ENCODE results near the gene FKBP2. TPM values are rescaled to one million over a fixed set of nuclear protein-coding genes. Genes with fewer than 3 reads are reported as not detected.

The FKBP2 gene
- total RNA-seq, 4 donors from 2014 or later, result 47.7 to 70.3 (median 56.4) TPM

GRCh38 chr11:64224151-64224890 is 16.6 kb upstream of the FKBP2 start:
- DNase-seq (ENCODE audit: low spot score in 2 of 2), result peak in 1 of 2 donors; percentile 84

GRCh38 chr11:64224891-64225607 is 15.8 kb upstream of the FKBP2 start:
- 56 to 69% methylated on average over 16 to 21 of the region's 22 CpGs for WGBS, 2 donors
- DNase-seq (ENCODE audit: low spot score in 2 of 2), result peak in 1 of 2 donors; percentile 83
- TF ChIP-seq POLR2A (IDR thresholded peaks at IDR 0.05) (no peak), CTCF (IDR thresholded peaks at IDR 0.05) (no peak)
- intact Hi-C loops (cut with DNase I; ENCODE audit: low total_unique reads), result no loop called here
- H3K4me3 ChIP-seq (ENCODE audit: low read depth, poor library complexity, severe bottlenecking), result peak overlapping the region; percentile 72

More at GRCh38 chr11:64224151-64224890, 16.6 kb upstream of the FKBP2 start:
- intact Hi-C loops (cut with DNase I; ENCODE audit: low total_unique reads), result no loop called here
- WGBS, 2 donors, result 80 to 84% methylated on average over 16 to 17 of the region's 17 CpGs
- TF ChIP-seq CTCF (IDR thresholded peaks at IDR 0.05) (no peak), POLR2A (IDR thresholded peaks at IDR 0.05) (no peak)
- no peak overlapping the region for H3K4me3 ChIP-seq (ENCODE audit: low read depth, poor library complexity, severe bottlenecking)

- TF ChIP-seq POLR2A (IDR thresholded peaks at IDR 0.05) (peak in 1 of 2 donors; percentile 57), CTCF (IDR thresholded peaks at IDR 0.05) (no peak)
Observed at GRCh38 chr11:64225608-64226506, 15.0 kb upstream of the FKBP2 start, which contains the start of the genes NUDT22 and TRPT1. Gene NUDT22, plus strand, starts transcription at chr11:64226274. Its CDS starts 379 bp downstream, at chr11:64226653. Gene TRPT1, minus strand, starts transcription at chr11:64226186. Its CDS starts 326 bp downstream, at chr11:64225860.

GRCh38 chr11:64226507-64227051 is 14.3 kb upstream of the FKBP2 start:
- intact Hi-C loops (cut with DNase I; ENCODE audit: low total_unique reads), result no loop called here
- peak overlapping the region; percentile 72 for H3K4me3 ChIP-seq (ENCODE audit: low read depth, poor library complexity, severe bottlenecking)
- 0 to 1% methylated on average over 4 to 20 of the region's 26 CpGs for WGBS, 2 donors
- no peak for TF ChIP-seq CTCF (IDR thresholded peaks at IDR 0.05)
- TF ChIP-seq POLR2A (IDR thresholded peaks at IDR 0.05), result no peak
- DNase-seq (ENCODE audit: low spot score in 2 of 2), result peak in 1 of 2 donors; percentile 91

More at GRCh38 chr11:64225608-64226506, 15.0 kb upstream of the FKBP2 start, which contains the start of the genes NUDT22 and TRPT1:
- DNase-seq (ENCODE audit: low spot score in 2 of 2), result peak; percentile 89 to 99
- 0 to 1% methylated on average over 23 to 34 of the region's 54 CpGs for WGBS, 2 donors
- peak within 1 kb of the TSS; percentile 72 for H3K4me3 ChIP-seq (ENCODE audit: low read depth, poor library complexity, severe bottlenecking)
- intact Hi-C loops (cut with DNase I; ENCODE audit: low total_unique reads), result no loop called here

- peak in 1 of 2 donors; percentile 82 for DNase-seq (ENCODE audit: low spot score in 2 of 2)
- 62 to 63% methylated on average over 3 of the region's 3 CpGs for WGBS, 2 donors
- no peak for TF ChIP-seq CTCF (IDR thresholded peaks at IDR 0.05)
- TF ChIP-seq POLR2A (IDR thresholded peaks at IDR 0.05), result no peak
- intact Hi-C loops (cut with DNase I; ENCODE audit: low total_unique reads), result no loop called here
- no peak overlapping the region for H3K4me3 ChIP-seq (ENCODE audit: low read depth, poor library complexity, severe bottlenecking)
Observed at GRCh38 chr11:64227405-64227956, 13.4 kb upstream of the FKBP2 start.
